IPS-18c (cell line): ENCODE data around the gene PIK3R4.
A peak's percentile ranks its signal among the peaks of the same experiment; 100 is the strongest.

Source experiments
- H3K4me3 ChIP-seq: 2 replicates; pipeline ENCODE4 v1.7.0; 2013; ENCODE audit warnings: low read depth, mild to moderate bottlenecking, low read length, moderate library complexity; ENCODE audit not compliant: insufficient read depth
- H3K9me3 ChIP-seq: one replicate; pipeline ENCODE4 v1.6.1; 2013; ENCODE audit warnings: mild to moderate bottlenecking, low read length, moderate library complexity; ENCODE audit not compliant: control insufficient read depth, insufficient read depth

PIK3R4 gene

DNA sequence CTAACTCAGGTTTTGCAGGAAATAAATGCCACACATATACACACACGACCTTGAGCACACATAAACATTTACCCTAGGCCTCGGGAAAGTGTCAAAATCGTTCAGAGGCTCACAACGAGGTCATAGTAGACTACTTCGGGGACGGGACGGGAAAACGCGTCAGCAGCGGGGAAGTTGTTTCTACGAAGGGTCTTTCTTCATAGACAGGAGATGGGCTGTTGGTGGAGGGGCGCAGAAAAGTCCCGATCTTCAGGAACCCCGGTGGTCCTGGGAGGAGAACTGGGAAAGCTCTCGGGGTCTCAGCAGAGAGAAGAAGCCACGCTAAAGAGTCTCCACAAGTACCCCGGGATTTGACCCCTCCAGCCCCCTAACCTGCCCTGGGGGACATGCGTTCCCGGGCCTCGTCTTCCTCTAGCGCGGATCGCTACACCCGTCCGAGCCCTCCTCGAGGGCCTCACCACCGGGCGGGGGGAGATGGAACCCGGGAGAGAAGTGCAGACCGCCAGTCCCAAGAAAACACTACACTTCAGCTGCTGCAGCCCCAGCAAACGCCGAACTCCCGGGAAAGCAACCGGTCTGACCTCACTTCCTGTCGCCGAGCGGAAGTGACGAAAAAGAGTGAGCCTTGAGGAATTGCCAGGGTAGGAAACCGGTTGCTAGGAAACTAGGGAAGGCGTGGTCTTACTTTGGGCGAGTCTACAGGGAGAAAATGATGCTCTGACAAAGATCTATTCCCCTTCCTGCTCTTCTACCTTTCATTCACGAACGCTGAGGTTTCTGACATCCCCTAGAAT is at the start of gene PIK3R4:
Gene PIK3R4, minus strand, starts transcription at position 584 of the 794 bp plus-strand sequence. CDS start 1,611 bp downstream, outside the sequence.
- H3K4me3 ChIP-seq: peak within 1 kb of the TSS; percentile 76
- no peaks in the 10 kb centered on the region for H3K9me3 ChIP-seq

DNA sequence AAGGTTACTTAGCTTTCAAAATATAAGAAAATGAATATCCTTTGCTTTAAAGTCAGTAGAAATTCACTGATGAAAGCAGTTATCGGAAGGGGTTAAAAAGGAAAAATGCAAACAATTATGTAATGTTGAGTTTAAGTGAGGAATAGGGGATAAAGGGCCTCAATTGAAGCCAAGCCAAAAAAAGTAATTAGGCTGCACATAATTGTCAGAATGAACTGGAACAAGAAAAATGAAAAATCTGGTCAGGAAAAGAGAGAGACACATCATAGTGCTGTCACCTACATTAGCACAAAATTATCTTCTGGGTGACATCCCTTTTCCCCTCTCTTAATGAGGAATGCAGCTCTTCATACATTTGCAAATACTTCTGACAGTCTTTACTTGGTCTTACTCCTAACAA is 48.8 kb upstream of the PIK3R4 start:
- Histone ChIP-seq H3K9me3 (no peaks in the 10 kb centered on the region), H3K4me3 (no peak overlapping the region)

- Histone ChIP-seq H3K4me3 (no peak overlapping the region), H3K9me3 (no peaks in the 10 kb centered on the region)
These were observed 45.6 kb upstream of the PIK3R4 start for GRCh38 chr3:130792246-130792645.

- no peak overlapping the region for H3K4me3 ChIP-seq
- no peaks in the 10 kb centered on the region for H3K9me3 ChIP-seq
These were observed 43.2 kb upstream of the PIK3R4 start for GRCh38 chr3:130789782-130790322.

- Histone ChIP-seq H3K4me3 (no peak overlapping the region), H3K9me3 (no peaks in the 10 kb centered on the region)
These were observed 40.9 kb upstream of the PIK3R4 start for GRCh38 chr3:130787422-130788068.

GRCh38 chr3:130786306-130786705 is 39.7 kb upstream of the PIK3R4 start:
- Histone ChIP-seq H3K9me3 (no peaks in the 10 kb centered on the region), H3K4me3 (no peak overlapping the region)

- Histone ChIP-seq H3K4me3 (no peak overlapping the region), H3K9me3 (no peaks in the 10 kb centered on the region)
These were observed 37.0 kb upstream of the PIK3R4 start for GRCh38 chr3:130783629-130784028.

DNA sequence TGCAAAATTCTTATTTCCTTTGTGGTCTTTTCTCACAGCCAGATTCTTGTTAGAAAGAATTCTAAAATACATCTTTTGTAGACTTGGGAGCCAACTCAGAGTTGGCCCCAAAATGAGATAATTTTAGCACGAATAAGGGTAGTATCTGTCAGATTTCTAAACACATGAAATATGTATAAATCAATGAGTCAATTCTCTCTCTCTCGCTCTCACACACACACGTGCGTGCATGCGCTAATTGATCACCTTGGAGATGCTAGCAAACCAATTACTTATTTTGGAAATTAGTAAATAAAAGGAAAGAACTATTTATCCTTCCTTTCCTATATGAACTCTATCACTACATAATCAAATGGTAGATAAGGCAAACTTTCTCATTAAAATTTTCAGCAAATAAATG is 32.9 kb upstream of the PIK3R4 start:
- no peak overlapping the region for H3K4me3 ChIP-seq
- H3K9me3 ChIP-seq: no peaks in the 10 kb centered on the region

DNA sequence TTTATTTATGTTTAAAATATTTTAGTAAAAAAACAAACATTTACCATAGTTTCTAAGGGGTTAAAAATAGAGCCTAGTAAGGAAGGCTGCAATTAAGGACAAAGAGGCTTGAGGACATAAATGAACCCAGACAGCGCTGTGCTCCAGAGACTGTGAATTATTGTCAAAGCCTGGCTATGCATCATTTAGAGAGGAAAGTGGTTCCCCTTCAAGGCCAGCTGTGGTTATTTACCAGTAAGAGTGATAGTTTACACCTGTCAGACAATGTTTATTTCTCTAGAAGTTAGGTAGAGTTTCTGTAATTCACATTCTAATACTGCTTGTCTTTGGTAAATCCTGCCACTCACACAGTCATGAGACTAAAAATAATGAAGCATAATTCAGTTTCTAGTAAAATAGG is 32.4 kb upstream of the PIK3R4 start:
- no peaks in the 10 kb centered on the region for H3K9me3 ChIP-seq
- H3K4me3 ChIP-seq: no peak overlapping the region

DNA sequence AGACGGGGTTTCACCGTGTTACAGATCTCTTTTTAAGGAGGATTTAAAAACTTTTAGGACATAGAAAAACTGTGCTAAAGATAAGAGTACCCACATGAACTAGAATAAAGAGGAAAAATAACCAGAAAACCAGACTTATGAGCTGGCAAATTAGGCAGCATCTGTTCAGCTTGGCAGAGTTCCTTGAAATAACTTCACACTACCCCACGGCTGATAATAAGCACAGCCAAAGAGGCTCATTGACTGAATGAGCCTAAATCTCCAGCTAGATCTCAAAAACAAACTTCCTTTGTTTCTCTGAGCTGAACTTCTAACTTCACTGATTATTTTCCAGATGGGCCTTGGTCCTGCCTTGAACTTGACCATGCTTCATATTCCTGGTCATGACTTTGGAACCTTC is 26.7 kb upstream of the PIK3R4 start:
- Histone ChIP-seq H3K9me3 (no peaks in the 10 kb centered on the region), H3K4me3 (no peak overlapping the region)

DNA sequence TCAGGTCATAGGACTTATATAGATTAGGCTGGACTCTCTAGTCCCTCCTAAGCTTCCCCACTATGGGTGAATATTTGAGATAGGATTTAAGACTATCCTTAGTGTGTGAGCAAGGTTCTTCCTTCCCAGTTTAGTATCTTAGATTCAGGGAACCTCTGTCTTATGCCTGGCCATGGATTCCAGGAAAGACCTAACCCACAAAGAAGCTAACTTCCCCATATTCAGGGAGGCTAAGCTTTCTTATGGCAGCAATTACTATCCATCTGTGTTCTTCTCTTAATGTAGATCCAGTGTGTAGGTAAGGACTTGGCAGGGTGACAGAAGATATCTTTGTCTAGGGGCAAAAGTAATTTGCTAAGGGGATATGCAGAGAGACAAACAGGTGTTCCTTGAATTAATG is 25.5 kb upstream of the PIK3R4 start:
- no peaks in the 10 kb centered on the region for H3K9me3 ChIP-seq
- H3K4me3 ChIP-seq: no peak overlapping the region

DNA sequence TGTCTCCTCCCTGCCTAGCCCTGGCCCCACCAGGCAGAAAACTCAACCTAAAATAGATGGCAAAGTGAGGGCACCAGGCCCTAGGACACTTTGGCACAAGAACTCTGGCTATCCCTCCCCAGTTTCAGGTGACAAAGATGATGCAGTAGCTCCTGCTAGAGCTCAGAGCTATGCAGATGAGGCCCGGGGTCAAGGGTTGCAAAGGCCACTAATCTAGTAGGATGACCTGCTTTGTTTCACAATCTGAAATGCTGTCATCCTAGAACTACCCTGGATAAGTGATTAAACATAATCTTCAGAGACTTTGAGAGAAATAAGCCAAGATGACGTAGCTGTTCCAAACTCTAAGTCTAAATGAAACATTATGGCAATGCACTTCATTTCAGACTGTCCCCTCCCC is 24.0 kb upstream of the PIK3R4 start:
- Histone ChIP-seq H3K9me3 (no peaks in the 10 kb centered on the region), H3K4me3 (no peak overlapping the region)

DNA sequence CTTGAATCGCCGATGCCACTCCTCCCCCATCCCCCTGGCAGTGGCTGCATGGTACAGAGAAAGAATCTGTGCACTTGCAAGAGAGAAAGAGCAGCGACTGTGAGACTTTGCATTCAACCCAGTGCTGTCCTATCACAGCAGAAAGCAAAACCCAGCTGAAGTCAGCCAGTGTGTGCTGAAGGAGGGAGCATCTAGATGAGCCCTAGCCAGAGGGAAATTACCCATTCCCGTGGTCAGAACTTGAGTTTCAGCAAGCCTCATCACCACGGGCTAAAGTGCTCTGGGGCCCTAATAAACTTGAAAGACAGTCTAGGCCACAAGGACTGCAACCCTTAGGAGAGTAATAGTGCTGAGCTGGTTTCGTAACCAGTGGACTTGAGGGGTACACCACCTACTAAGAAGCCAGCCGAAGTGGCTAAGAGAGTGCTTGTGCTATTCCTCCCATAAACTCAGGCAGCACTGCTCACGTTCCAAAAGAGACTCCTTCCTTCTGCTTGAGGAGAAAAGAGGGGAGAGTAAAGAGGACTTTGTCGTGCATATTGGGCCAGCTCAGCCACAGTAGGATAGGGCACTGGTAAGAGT is 15.2 kb upstream of the PIK3R4 start:
- no peak overlapping the region for H3K4me3 ChIP-seq
- no peaks in the 10 kb centered on the region for H3K9me3 ChIP-seq

- Histone ChIP-seq H3K4me3 (no peak overlapping the region), H3K9me3 (no peaks in the 10 kb centered on the region)
These were observed 14.3 kb upstream of the PIK3R4 start for GRCh38 chr3:130760922-130761321.

GRCh38 chr3:130759692-130760338 is 13.2 kb upstream of the PIK3R4 start:
- Histone ChIP-seq H3K9me3 (no peaks in the 10 kb centered on the region), H3K4me3 (no peak overlapping the region)

- Histone ChIP-seq H3K9me3 (no peaks in the 10 kb centered on the region), H3K4me3 (no peak overlapping the region)
These were observed 12.2 kb upstream of the PIK3R4 start for GRCh38 chr3:130758624-130759369.

- no peak overlapping the region for H3K4me3 ChIP-seq
These were observed 11.1 kb upstream of the PIK3R4 start for GRCh38 chr3:130757611-130758150.

More at GRCh38 chr3:130757611-130758150, 11.1 kb upstream of the PIK3R4 start:
- no peaks in the 10 kb centered on the region for H3K9me3 ChIP-seq
